Ascending aorta (tissue), 2 donors: ENCODE results near the gene POLR1A. TPM values are rescaled to one million over a fixed set of nuclear protein-coding genes. Genes with fewer than 3 reads are reported as not detected.
A peak's percentile ranks its signal among the peaks of the same experiment; 100 is the strongest.

Source experiments
- DNase-seq, 2 donors: peaks; one replicate each; pipeline ENCODE4 v3.0.0-alpha.2; 2019; ENCODE audit warnings: low spot score in 2 of 2
- H3K27ac ChIP-seq, 2 donors: fragments of 200-600 bp; sonication (generic); one replicate each; pipeline ENCODE4 v1.5.1; 2016 to 2017; ENCODE audit warnings: mild to moderate bottlenecking in 1 of 2
- H3K27me3 ChIP-seq: fragments of 200-600 bp; sonication (generic); one replicate; pipeline ENCODE4 v1.5.1; 2017
- H3K36me3 ChIP-seq, 2 donors: fragments of 200-600 bp; sonication (generic); one replicate each; pipeline ENCODE4 v1.5.1; 2016
- H3K4me1 ChIP-seq, 2 donors: fragments of 200-600 bp; sonication (generic); one replicate each; pipeline ENCODE4 v1.5.1; 2016 to 2017; ENCODE audit warnings: mild to moderate bottlenecking in 1 of 2
- H3K4me3 ChIP-seq, 2 donors: fragments of 200-600 bp; sonication (generic); one replicate each; pipeline ENCODE4 v1.5.1; 2016 to 2017; ENCODE audit warnings: mild to moderate bottlenecking in 1 of 2
- H3K9me3 ChIP-seq, 2 donors: fragments of 200-600 bp; sonication (generic); one replicate each; pipeline ENCODE4 v1.5.1; 2016
- intact Hi-C: fragments of 100-400 bp; cut with DNase I; formaldehyde crosslinking; loops from one replicate; pipeline ENCODE4 v1.15.1; 2023
- total RNA-seq: library from RNA; depleted of rRNA; stranded (reverse); fragments of >200 nt; gene quantifications from one replicate; pipeline ENCODE4 v1.1.0, GENCODE V29; 2016
- TF ChIP-seq, protein P1 (sequence below), 3 experiments: fragments of 200-600 bp in 2 of 3; fragments of 450-650 bp in 1 of 3; sonication (generic) in 2 of 3; IDR thresholded peaks; one replicate each; pipeline ENCODE4 v1.5.1; 2016 to 2019; ENCODE audit warnings: antibody characterized with exemption in 3 of 3, mild to moderate bottlenecking in 1 of 3, moderate library complexity in 1 of 3

Gene POLR1A
- total RNA-seq, 1 donor from 2014 or later = 8.0 TPM

DNA sequence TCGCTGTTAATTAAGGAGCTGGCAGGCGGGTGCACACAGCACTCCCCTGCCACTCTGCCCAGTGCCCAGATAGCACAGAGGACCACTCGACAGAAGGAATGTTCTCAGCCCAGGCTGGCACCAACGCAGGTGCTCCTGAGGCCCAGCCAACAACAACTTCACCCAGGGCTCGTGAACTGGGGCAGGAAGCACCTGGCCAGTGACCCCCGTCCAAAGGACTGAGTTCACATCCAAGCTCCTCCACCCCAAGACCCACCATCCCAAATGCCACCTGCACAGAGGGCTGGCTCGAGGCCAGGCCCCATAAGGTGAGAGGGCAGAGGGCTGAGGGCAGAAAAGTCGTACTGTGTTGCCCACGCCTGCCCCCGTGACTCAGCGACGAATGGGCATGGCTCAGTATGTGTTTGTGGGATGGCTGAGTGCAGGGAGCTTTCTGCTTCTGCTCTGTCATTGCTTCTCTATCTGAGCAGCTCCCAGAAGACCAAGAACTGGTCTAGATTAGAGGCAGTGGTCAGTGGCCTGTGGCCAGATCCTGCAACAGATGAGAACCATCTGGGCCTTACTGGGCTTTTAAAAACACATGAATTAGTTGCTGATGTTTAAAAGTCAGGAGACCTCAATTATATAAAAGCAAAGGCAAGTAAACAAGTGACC, 68.4 kb downstream of the POLR1A start:
- TF ChIP-seq, protein P1, sequence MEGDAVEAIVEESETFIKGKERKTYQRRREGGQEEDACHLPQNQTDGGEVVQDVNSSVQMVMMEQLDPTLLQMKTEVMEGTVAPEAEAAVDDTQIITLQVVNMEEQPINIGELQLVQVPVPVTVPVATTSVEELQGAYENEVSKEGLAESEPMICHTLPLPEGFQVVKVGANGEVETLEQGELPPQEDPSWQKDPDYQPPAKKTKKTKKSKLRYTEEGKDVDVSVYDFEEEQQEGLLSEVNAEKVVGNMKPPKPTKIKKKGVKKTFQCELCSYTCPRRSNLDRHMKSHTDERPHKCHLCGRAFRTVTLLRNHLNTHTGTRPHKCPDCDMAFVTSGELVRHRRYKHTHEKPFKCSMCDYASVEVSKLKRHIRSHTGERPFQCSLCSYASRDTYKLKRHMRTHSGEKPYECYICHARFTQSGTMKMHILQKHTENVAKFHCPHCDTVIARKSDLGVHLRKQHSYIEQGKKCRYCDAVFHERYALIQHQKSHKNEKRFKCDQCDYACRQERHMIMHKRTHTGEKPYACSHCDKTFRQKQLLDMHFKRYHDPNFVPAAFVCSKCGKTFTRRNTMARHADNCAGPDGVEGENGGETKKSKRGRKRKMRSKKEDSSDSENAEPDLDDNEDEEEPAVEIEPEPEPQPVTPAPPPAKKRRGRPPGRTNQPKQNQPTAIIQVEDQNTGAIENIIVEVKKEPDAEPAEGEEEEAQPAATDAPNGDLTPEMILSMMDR (IDR thresholded peaks at IDR 0.05) = no peak
- Histone ChIP-seq H3K27ac (peak overlapping the region; percentile 84 to 89), H3K36me3 (peaks cover 25 to 49% of the 10 kb centered on the region in 2 donors), H3K4me1 (peaks cover 22 to 28% of the 10 kb centered on the region in 2 donors), H3K27me3 (no peaks in the 10 kb centered on the region), H3K9me3 (no peaks in the 10 kb centered on the region), H3K4me3 (no peak overlapping the region)
- peak in 1 of 2 donors; percentile 85 for DNase-seq
- intact Hi-C loops = loop anchor here (2.0 to 5.0 kb wide), 2 partner anchors 40 to 148 kb away; partner anchors contain the start of gene ST3GAL5

DNA sequence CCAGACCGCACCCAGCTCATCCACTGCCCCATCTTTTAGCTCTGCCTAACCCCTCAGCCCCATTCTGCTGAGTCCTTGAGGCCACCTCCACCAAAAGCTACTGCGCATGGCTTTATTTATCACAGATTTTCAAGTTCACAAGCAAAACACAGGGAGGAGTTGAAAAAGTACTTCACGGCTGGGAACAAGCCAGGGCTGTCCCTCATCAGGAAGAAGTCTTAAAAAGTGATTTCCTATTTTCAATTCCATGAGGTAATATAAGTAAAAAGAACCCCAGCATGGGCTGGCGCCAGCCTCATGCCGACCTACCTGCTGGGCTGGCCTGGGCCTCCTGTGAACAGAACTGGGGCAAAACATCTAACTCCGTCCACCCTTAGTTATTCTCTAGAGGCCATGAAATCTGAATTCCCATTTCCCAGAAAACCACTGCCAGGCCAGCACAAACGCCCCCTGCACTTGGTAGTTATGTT, 69.0 kb downstream of the POLR1A start:
- Histone ChIP-seq H3K36me3 (peaks cover 24 to 49% of the 10 kb centered on the region in 2 donors), H3K4me1 (peaks cover 22 to 28% of the 10 kb centered on the region in 2 donors), H3K9me3 (no peaks in the 10 kb centered on the region), H3K4me3 (no peak overlapping the region), H3K27ac (peak overlapping the region; percentile 84 to 89), H3K27me3 (no peaks in the 10 kb centered on the region)
- TF ChIP-seq, protein P1 (IDR thresholded peaks at IDR 0.05) = no peak
- intact Hi-C loops = loop anchor here (2.0 to 5.0 kb wide), 2 partner anchors 39 to 148 kb away; partner anchors contain the start of gene ST3GAL5
- DNase-seq = no peak

DNA sequence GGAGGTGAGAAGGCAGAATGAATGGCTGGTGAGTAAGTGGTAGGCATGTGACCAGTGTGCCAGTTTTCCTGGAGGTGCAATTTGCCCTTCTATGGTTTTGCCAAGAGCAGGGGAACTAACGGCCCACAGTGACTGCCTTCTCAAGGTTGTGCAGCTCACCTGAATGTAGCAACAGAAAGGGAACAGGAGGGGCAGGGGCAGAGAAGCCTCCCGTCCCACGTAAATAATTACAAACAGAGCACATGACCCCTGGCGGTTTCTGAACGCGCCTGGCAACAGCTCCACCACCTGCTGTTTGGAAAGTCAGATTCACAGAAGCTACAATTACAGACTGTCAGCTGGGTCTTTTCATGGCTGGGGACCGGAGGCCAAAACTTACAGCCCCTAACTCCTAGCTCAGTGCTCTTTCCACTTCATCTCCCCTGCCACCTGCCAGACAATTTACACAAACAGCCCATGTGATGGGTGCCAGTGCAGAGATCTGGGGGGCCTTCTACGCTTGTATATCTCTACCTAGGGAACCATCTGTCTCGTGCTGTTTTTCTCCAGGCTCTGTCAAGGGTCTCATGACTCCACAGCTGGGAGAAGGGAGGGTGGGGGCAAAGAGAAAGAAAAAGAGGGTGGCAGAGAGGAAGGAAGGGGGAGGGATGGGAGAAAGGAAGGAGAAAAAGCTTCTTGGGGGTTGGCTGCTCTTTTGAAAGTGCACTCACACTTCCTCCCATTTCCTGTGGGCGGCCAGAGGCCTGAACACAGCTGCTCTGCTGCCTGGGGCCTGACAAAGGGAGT, 69.6 kb downstream of the POLR1A start:
- DNase-seq = peak; percentile 54 to 83
- intact Hi-C loops = loop anchor here (2.0 to 5.0 kb wide), 2 partner anchors 39 to 147 kb away; partner anchors contain the start of gene ST3GAL5

DNA sequence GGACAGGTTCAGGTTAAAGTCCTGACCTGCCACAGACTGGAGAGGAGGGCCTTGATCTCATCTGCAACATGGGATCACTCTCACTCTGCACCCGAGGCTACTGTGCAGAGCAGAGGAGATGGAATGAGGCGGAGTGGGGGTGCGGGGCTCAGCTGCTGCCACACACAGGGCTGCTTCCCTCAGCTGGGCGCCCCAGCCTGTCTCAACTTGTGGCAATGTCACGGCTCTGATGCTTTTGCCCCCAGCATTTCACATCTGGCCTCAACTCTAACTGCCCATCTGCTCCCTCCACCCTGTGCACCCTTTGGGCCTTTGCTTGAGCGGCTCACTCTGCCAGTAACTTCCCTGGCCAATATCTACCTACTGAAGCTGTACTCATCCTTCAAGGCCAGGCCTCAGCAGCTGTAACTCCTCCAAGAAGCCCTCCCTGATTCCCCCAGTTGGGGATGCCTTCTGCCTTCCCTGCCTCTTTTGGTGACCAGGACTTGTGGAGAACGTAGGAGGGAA, 70.3 kb downstream of the POLR1A start:
- TF ChIP-seq, protein P1 (IDR thresholded peaks at IDR 0.05) = no peak
- H3K4me1 ChIP-seq = peaks cover 22 to 28% of the 10 kb centered on the region in 2 donors
- H3K27me3 ChIP-seq = no peaks in the 10 kb centered on the region
- peaks cover 28 to 50% of the 10 kb centered on the region in 2 donors for H3K36me3 ChIP-seq
- DNase-seq = no peak
- H3K4me3 ChIP-seq = no peak overlapping the region
- peak overlapping the region; percentile 84 to 89 for H3K27ac ChIP-seq
- intact Hi-C loops = loop anchor here (5.0 kb wide), 1 partner anchor 38 kb away; no protein-coding TSS in a partner anchor
- no peaks in the 10 kb centered on the region for H3K9me3 ChIP-seq

More for the DNA sequence above, 69.6 kb downstream of the POLR1A start:
- no peaks in the 10 kb centered on the region for H3K27me3 ChIP-seq
- peaks cover 27 to 49% of the 10 kb centered on the region in 2 donors for H3K36me3 ChIP-seq
- H3K4me1 ChIP-seq = peaks cover 22 to 28% of the 10 kb centered on the region in 2 donors
- H3K27ac ChIP-seq = peak overlapping the region; percentile 84 to 89
- H3K4me3 ChIP-seq = no peak overlapping the region
- H3K9me3 ChIP-seq = no peaks in the 10 kb centered on the region
- TF ChIP-seq, protein P1 (IDR thresholded peaks at IDR 0.05) = peak in 2 of 3 experiments; percentile 15 to 17
